NCI-H187 treated with DMSO at 0.1 percent for 48 hours (cell line): ENCODE results near the gene VIPR2.
"Not testable (repeated sequence)": the region's sequence is repeated elsewhere in the genome, so short reads cannot be mapped to it uniquely, and the experiment has no call there.

Experiments
- DNase-seq: peaks from one replicate; lab custom pipeline; 2025; lab: John Stamatoyannopoulos, UW

Gene VIPR2

DNA sequence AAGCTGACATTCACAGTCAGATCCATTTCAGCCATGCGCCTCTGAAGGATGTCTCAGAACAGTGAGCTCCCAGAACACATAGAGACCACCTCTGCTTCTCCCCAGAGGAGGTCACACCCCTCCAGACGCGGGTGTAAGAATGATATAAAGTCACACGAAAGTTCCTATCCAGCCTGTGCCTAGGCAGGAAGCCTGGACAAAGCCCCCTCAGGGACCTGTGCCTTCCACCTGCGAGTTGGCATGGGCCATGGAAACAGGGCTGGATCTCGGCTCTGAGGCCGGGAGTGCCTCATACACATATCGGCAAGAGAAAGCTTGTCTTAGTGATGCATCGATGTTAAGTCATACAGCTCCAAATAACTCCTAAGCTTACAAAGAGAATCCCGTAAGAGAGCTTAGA is 5.0 kb downstream of the VIPR2 start:
- DNase-seq, result no peak

DNA sequence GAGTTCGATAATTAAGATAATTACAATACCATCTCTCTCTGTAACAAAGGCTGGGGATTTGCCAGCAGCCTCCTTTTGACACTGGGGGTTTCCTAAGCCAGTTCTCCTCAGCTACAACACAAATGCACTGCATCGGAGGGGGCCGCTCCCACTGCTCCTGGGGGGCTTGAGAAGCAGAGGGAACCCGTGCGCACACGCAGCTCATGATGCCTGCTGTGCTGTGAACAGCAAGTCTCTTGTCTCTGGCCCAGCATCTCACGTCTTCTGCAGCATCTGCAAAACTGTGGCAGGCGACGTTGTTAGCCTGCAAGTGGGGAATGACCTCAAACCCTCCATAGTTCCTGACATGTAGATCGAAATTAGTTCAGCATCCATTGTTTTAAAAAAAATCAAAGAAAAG is 5.5 kb downstream of the VIPR2 start:
- DNase-seq, result no peak

DNA sequence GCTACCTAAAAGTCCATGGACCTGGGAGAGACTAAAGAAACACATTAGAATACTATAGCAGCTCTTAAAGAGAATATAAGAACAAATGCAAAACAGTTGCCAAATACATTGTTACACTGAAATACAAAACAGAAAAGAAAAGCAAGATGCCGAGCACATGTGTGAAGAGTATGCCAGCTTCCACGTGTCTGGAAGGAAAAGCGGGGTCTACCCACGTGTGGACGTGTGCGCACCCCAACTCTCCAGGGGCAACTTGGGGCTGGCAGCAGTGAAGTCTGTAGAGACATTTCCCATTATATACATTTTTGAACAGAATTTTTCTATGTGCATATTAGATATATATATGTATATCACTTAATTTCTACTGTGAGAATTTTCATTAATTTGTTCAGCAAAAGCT is 6.2 kb downstream of the VIPR2 start:
- no peak for DNase-seq

DNA sequence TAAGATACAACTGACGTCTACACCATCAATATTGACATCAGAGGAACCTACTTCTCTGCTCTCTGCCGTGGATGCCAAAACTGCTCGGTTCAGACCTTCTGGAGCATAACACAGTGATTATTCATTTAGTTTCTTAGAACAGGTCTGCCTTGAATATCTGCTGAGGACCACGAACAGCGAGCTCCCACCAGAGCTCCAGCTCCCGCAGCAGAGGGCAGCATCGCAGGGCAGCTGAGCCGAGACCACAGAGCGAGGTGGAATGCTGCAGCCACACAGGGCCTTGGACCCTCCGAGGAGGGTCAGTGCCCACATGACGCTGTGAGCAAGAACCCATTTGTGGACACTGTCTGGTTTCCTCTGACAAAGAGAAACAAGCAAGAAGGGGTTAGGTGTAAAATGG is 6.8 kb downstream of the VIPR2 start:
- no peak for DNase-seq

DNA sequence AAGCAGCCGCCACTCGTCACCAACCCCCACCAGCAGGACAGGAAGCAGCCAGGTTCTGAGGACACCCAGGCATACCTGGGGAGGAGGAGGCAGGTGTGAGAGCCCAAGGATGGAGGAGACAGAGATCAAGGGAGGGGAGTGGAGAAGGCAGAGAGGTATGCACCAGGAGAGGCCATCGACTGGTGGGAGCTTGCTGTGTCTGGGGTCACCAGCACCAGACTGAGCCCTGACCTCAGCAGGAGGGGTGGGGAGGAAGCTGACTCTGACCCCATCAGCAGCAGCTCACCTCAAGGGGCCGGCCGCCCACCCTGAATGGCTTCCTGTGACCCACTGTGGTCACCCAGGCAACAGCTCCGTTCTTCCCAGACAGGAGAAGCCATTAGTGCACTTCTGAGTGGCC is 7.8 kb downstream of the VIPR2 start:
- DNase-seq, result no peak

DNA sequence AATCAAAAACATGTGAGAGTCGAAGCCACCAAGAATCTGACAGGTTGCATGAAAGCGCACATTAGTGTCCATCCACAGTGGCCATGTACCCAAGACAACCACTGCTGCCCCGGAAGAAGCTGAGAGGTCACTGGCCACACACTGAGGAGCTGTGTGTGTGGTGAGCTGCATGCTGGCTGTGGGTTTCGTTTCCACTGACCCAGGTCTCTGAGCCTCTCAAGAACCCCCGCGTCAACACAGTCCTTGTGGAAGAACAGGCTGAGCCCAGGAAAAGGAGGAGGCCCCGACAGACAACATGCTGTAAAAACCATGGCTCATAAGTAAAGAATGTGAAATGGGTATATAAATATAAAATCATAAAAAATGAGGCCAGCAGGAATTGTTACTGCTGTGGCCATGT is 8.2 kb downstream of the VIPR2 start:
- no peak for DNase-seq

DNA sequence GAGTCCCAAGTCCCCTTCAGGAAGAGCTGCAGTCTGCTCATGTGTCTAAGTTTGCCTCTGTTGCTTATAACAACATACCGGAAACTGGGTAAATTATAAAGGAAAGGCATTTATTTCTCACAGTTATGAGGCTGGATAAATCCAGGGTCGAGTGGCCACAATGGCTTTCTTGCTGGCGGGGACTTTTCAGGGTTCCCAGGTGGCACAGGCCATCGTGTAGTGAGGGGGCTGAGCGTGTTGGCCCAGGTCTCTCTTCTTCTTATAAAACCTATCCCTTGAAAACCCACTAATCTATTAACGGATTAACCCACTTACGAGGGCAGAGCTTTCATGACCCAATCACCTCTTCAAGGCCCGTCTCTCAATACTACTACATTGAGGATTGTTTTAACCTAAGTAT is 8.7 kb downstream of the VIPR2 start:
- DNase-seq, result no peak

DNA sequence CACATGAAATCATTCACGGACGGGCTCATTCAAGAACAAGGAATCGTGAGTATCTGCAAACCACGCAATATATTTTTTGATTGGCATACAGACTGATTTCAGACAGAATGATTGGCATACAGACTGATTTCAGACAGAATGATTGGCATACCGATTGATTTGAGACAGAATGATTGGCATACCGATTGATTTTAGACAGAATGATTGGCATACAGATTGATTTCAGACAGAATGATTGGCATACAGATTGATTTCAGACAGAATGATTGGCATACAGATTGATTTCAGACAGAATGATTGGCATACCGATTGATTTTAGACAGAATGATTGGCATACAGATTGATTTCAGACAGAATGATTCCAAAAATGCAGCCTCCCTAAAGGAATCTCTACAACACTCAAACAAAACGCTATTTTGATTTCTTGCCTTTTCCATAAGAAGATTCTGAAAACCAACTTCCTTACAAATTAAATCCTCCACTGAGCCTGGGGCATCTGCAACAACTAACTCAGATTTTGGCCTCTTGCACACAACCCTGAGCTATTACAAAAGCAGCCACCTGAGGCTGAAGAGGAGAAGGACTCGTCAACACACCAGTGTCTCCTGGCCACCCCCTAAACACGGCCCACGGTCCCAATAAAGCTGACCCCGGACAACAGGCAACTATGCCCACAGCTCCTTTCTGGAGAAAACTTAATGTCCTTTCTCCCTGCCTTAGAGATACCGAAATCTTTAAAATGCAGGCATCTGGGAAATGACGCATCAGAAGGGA is 11.8 kb downstream of the VIPR2 start:
- DNase-seq, result not testable (repeated sequence)

DNA sequence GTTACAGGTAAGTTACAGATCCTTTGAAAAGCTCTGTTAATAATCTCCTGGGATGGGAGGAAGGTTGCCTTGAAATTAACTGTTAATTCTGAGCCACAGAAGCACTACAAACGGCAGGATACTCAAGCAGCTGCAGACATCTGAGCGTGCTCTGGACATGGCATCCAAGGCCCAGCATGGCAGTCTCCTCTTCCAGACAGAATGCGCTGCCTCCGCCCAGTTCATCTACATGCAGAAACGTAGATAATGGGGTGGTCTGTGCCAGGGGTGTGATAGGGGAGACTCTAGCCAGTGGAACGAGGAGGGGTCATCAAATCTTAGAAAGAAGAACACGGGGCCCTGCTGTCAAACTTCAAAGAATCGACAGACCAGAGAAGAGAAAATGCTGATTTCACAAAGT is 13.8 kb downstream of the VIPR2 start:
- DNase-seq, result no peak

DNA sequence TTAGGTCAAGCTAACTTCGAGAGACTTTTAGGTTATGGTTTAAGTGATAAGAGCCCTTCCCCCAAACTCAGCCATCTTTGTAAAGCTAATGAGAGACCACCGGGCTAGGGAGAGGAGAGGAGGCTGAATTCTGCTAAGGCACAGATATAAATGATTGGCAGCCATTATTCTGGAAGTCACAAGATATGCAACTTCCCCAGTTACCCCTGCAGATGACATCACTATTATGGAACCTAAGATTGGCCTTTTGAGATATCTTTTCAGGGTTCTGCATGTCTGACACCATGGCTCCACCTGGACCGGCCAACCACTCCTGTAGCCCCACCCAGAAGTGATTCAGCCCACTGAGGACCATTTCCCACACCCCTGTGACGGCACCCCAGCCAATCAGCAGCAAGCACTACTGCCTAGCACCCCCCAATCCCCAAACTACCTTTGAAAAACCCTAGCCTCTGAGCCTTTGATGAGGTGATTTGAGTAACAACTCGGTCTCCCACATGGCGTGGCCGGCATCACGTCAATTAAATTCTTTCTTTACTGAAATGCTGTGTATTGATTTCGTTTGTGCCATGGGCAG is 14.4 kb downstream of the VIPR2 start:
- no peak for DNase-seq

DNA sequence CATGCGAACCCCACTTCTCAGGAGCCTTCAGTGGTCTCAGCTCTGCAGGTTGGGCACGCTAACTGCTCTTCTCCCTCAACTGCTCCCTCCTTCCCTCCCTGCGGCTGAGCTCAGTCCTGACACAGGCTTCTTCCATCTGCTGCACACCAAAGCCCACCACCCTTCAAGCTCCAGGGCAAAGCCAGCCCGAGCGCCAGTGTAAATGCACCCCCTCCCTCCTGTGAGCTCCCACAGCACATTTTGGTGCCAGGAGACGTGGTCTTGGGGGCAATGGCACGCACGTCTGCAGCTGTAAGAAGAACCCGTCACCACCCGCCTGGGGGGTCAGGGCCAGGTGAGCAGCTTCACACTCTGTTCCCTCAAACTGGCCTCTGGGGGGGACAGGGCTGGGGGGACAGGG is 15.9 kb downstream of the VIPR2 start:
- no peak for DNase-seq

DNA sequence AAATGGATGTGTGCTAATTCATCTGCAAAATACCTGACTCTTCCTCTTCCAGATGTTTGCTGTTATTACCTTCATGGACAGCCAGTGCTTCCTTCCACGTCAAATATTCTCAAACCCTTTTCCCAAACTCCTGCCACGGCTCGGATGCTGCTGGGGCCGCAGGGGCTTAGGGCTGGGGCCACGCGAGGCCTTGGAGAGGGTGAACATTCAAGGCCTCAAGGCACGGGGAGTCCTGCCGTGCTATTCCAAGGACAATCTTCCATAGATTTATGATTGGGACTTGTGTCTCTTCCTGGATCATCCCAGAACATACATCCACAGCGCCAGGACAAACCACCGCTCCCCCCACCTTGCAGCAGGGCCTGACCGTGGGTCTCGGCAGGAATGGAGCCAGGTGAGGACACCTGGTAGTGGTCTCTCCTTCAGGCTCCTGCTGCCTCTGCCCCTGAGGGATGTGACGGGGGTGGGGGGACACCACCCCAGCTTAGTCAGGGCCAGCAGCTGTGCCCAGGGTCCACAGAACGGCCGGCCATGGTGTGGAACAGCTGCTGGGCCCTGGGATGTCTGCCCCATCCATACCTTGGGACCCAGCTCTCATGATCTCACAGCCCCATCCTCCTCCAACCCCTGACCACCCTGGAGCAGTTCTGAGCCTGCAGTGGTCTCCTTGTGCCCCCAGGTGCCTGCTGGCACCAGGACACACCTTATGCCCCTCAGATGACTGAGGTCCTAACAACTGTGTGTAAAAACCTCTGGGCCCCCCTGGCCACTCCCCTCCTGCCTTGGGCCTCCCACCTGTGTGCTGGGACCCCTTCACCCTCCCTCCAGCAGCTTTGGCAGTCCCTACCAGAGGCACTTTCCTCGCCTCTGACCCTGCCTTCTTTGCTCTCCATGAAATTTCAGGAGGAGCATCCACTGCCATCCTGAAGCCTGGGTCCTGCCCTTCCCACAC is 16.7 kb downstream of the VIPR2 start:
- DNase-seq, result no peak

DNA sequence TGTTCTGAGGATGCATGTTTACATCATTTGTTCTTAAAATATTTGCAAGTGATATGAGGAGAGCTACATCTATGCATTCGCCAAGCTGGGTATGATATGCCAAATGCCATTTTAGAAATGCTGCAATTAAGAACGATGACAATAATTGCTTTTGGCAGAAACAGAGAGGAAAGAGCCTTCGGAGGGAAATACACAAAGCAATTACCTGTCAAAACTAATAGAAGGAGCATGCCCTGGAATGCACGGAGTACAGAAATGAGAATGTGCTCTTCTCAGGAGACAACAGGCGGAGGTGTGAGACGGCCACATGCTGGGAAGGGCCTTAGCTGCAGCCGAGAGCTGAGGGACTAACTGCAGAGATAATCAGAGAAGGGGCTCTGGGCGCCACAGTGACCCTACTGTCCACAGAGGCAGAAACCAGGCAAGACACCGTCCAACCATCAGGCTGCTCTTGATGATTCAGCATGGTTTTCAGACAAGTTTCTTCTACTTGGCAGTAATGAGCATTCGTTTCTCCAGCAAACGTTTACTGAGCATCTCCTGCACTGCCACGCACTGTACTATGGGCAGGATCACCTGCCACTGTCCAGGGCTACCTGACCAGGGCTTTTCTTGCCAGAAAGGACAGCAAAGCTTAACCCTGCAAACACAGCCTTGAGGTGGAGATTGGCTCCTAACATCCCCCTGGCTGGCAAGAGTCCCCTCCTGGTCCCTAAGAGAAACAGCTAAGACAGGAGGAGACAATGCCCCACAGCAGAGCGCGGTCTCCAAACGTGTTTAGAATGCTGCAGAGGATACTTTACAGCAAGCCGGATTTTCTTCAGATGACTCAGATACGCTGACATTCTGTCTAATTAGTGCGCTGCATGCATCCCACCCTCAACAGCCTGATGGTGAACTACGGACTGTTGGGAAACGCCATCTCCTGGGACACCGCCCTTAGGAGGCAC is 18.1 kb downstream of the VIPR2 start:
- DNase-seq, result no peak

DNA sequence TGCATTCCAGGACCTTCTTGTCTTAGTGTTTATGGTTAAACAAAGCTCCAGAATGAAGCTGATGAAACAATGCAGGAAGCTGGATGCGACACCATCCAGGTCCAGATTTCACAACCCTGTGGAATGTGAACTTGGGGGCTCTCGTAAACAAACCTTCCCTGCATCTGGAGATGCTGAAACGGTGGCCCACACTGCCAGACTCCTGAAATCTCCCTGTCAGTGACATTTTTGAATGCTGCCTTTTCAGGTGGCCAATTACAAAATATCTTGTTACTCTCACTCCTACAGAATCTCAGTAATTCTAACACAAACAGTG is 18.8 kb downstream of the VIPR2 start:
- DNase-seq, result no peak

DNA sequence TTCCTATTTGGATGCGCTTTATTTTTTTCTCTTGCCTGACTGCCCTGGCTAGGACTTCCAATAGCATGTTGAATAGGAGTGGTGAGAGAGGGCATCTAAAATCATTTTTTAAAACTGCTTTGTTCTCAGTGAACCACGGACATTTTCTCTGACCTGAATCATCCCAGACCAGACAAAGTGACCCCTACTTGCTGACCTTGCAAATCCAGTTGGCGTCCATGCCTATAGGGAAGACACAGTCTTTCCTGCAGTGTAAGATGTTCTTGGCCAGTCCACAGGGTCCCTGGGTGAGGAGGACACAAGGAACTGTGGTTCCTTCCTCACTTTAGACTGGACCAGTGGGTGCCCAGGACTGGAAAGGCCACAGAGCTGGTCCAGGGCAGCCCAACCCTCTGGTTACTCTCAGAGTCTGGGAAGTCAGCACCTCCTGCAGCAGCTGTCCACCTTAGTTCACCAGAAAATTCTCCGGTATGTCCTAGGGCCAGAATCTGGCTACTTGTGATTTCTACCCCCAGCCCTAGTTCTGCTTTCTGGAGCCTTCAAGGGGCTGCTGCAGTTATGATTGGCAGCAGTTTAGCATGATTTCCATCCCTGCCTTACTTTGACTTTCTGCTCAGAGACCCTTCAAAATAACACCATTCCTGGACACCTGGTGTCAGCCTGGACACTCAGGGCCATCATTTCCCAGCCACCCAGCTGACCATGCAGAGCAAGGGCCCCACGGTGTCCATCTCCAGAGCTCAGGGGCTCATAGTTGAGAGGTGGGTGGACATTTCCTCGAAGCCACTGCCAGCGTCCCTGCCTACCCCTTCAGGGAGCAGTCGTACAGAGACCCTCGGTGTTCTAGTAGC is 19.3 kb downstream of the VIPR2 start:
- no peak for DNase-seq

DNA sequence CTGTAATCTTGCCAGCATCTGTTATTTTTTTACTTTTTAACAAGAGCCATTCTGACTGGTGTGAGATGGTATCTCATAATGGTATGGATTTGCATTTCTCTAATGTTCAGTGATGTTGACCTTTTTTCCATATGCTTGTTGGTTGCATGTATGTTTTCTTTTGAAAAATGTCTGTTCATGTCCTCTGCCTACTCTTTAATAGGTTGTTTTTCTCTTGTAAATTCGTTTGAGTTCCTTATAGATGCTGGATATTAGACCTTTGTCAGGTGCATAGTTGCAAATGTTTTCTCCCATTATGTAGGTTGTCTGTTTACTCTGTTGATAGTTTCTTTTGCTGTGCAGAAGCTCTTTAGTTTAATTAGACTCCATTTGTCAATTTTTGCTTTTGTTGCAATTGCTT is 20.9 kb downstream of the VIPR2 start:
- DNase-seq, result not testable (repeated sequence)

DNA sequence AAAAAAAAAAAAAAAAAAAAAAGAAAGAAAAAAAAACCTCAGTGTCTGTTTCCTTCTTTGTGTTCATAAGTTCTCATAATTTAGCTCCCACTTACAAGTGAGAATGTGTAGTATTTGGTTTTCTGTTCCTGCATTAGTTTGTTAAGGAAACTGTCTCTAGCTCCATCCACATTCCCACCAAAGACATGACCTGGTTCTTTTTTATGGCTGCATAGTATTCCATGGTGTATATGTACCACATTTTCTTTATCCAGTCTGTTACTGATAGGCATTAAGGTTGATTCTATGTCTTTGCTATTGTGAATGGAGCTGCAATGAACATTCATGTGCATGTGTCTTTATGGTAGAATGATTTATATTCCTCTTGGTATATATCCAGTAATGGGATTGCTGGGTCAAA is 21.4 kb downstream of the VIPR2 start:
- DNase-seq, result not testable (repeated sequence)

DNA sequence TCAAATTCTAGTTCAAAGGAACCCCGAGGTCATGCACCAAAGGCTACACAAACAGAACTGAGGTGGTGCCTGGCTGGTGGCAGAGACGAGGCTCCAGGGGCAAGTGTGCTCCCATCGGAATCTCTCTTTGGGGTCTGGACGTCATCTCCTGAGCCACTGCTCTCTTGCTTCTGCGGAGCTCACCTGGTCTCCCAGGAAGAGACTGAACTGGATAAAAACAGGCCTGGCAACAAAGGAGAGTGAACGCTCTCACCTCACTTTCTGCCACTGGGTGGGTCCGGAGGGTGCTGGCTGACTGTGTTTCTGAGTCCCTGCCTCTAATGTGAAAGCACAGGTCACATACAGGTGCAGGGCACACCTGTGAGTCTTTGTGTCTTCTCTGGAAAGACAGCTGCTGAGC is 22.4 kb downstream of the VIPR2 start:
- DNase-seq, result no peak

DNA sequence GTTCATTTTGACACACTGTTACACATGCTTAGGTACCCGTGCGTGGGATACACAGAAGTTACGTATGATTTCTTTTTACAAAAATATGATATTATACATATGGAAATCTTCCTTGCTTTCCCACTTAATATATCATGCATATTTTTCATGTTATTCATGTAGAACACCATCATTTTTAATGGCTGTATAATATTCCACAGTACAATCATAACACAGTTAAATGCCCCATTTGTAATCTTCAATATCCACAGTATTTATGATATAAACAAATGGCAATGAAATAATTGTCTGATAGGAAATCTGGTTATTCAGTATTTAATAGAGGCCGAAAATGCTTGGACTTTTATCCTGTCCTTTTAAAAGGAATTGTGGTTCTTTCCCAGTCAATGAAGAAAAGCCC is 23.2 kb downstream of the VIPR2 start:
- no peak for DNase-seq

DNA sequence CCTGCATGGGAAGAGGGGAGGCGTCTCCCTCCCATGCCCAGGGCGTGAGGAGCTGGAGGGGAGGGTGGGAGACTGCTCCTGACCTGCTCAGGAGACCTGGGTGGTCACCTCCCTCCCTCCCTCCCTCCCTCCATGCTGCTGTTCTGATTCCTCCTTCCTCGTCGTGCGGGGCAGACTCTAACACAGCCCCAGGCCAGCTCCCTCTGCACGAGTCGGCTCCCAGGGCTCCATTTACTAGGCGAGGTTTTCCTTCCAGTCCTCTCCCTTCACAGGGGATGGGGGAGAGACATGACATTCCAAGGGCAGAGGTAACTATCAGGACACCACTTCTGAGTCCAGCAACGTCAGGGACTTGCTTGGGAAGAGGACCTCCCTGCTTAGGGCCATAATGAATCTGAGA is 23.6 kb downstream of the VIPR2 start:
- DNase-seq, result no peak

DNA sequence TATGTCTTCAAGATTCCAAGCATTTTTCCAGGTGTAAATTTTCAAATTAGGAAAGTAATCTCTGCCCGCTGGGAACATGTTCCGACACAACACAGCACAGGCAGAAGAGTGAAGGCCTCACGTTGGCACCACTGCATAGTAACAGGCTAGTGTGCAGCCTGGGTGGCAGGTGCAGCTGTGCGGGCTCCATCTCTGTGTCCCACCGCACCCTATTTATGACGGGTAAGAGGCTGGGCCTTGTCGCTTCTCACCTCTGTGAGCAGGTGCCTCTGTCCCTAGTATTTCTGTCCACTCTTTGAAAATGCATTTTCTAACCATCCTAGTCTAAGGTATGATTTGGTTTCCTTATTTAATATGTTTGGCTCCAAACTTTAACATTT is 24.1 kb downstream of the VIPR2 start:
- DNase-seq, result no peak
